ENCODE measurements around the gene TUBGCP4.

DNA sequence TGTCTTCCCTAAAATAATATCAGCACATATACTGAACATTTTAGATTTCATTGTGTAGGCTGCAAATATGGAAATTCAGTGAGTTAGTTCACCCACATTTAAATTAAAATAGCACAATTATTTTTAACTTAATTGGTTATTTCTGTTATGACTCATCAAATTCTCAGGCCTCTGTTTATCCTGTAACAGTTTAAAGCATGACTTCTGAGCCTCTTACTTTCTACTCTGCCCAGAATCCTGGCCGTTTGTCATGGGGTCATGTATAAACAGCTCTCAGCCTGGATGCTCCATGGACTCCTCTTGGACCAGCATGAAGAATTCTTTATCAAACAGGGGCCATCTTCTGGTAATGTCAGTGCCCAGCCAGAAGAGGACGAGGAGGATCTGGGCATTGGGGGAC is 12.2 kb downstream of the TUBGCP4 start:
- TF ChIP-seq CTCF (conservative IDR thresholded peaks at IDR 0.05; ENCODE audit: low read depth, low read length), result no peak
- TF ChIP-seq EZH2 (IDR thresholded peaks at IDR 0.05; ENCODE audit: borderline replicate concordance, low read depth, low read length, poor library complexity, severe bottlenecking), result no peak

Measured in A673 (cell line).